ENCODE data around the gene MAPK11.

MAPK11 gene

DNA sequence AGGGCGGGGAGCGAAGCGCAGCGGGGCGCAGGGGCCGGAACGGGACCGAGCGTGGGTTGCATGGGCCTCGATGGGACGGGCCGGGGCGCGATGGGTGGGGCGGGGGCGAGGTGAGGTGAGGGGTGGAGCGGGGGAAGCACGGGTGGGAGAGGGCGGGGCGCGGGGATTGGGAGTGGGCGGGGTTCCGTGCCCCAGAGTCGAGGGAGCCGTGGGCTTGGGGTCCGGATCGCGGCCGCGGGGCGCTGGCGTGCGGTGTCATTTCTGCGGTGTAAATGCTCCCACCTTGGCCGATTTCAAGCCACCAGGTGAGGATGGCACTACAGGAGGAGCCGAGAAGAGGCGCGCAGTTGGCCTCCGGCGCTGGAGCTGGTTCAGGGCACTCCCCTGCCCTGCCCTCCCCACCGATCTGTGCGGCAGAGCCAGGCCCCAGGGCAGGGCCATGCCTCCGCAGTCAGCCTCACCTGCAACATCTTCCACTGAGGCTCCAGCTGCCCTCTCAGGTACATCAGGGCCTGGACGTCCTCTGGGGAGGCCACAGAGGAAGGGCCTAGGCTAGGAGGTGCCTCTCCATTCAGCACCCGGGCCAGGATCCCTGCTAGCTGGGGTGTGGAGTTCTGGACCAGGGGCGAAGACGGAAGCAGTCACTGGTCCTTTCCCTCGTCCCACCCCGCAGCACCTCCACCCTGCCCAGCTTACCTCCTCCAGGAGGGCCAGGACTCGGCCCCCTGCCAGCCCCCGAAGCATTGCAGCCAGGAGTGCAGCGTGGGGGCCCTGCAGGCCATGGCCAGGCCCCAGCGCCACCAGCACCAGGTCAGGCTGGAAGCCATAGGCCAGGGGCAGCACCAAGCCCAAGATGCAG, 24.7 kb downstream of the MAPK11 start:
- no peaks in the 10 kb centered on the region for H3K9me3 ChIP-seq (ENCODE audit: insufficient read depth, low read length)
- H4K20me1 ChIP-seq (ENCODE audit: insufficient read depth, low read length): no peaks in the 10 kb centered on the region
- peak overlapping the region; percentile 66 for H3K27ac ChIP-seq (ENCODE audit: low read length)
- no peaks in the 10 kb centered on the region for H3K27me3 ChIP-seq (ENCODE audit: low read depth, low read length)
- peaks cover 49% of the 10 kb centered on the region for H3K79me2 ChIP-seq (ENCODE audit: low read length)
- peak overlapping the region; percentile 82 for H3K9ac ChIP-seq (ENCODE audit: low read length)
- TF ChIP-seq EZH2phosphoT487 (IDR thresholded peaks at IDR 0.05; ENCODE audit: low read depth): no peak
- TF ChIP-seq, protein P1, sequence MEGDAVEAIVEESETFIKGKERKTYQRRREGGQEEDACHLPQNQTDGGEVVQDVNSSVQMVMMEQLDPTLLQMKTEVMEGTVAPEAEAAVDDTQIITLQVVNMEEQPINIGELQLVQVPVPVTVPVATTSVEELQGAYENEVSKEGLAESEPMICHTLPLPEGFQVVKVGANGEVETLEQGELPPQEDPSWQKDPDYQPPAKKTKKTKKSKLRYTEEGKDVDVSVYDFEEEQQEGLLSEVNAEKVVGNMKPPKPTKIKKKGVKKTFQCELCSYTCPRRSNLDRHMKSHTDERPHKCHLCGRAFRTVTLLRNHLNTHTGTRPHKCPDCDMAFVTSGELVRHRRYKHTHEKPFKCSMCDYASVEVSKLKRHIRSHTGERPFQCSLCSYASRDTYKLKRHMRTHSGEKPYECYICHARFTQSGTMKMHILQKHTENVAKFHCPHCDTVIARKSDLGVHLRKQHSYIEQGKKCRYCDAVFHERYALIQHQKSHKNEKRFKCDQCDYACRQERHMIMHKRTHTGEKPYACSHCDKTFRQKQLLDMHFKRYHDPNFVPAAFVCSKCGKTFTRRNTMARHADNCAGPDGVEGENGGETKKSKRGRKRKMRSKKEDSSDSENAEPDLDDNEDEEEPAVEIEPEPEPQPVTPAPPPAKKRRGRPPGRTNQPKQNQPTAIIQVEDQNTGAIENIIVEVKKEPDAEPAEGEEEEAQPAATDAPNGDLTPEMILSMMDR (IDR thresholded peaks at IDR 0.05; ENCODE audit: low read depth, low read length): no peak
- H3K4me3 ChIP-seq (ENCODE audit: low read length): peak overlapping the region; percentile 91
- peaks cover 3% of the 10 kb centered on the region for H3K36me3 ChIP-seq (replicated peaks; ENCODE audit: low read depth, low read length)
- H3K4me1 ChIP-seq (ENCODE audit: low read length): peaks cover 20% of the 10 kb centered on the region
- H2AFZ ChIP-seq (ENCODE audit: low read depth, low read length): no peak overlapping the region
- peak overlapping the region; percentile 93 for H3K4me2 ChIP-seq (ENCODE audit: low read length)

DNA sequence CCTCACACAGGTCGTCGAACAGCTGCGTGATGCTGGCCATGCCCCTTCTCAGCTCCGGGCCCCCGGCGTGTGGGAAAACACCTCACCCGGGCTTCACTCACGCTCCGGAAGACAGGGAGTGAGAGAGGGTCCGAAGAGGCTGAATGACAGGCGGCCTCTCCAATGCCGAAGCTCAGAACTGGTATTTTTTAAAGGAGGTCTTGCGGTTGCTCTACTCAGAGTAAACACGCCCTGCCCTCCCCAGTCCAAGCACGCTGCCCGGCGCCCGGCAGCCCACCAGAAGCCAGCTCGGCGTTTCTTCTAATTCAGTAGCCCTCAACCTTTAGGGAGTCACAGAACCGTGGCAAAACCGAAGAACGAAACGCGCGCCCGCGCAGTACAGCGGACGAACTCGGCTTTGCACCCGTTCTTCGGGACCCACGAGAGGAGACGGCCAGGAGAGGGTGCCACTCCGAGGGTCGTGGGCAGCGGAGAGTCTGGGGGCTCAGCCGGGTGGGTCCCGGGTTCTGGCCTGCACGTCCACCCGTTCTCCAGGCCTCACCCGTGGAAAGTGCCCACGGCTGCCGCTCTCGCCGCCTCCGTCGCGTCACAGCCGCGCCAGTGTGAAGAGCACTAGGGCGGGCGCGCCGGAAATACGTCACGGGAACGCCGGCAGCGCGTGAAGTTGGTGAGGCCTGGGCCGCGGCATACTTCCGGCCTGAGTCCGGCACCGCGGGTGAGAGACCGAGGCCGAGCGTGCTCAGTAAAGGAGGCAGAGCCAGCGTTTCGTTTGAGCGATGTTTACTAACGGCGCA, 25.6 kb downstream of the MAPK11 start, which contains the start of gene TUBGCP6:
TUBGCP6 (minus strand) TSS at position 604 of the 794 bp plus-strand sequence; CDS start at position 40, 564 bp downstream.
- TF ChIP-seq, protein P1 (IDR thresholded peaks at IDR 0.05; ENCODE audit: low read depth, low read length): no peak
- TF ChIP-seq EZH2phosphoT487 (IDR thresholded peaks at IDR 0.05; ENCODE audit: low read depth): no peak
- Histone ChIP-seq H3K9me3 (ENCODE audit: insufficient read depth, low read length) (no peaks in the 10 kb centered on the region), H3K9ac (ENCODE audit: low read length) (peak within 1 kb of the TSS; percentile 82), H4K20me1 (ENCODE audit: insufficient read depth, low read length) (no peaks in the 10 kb centered on the region), H3K4me3 (ENCODE audit: low read length) (peak within 1 kb of the TSS; percentile 91), H3K27me3 (ENCODE audit: low read depth, low read length) (no peaks in the 10 kb centered on the region), H3K4me1 (ENCODE audit: low read length) (peaks cover 15% of the 10 kb centered on the region), H3K36me3 (replicated peaks; ENCODE audit: low read depth, low read length) (peaks cover 3% of the 10 kb centered on the region), H3K79me2 (ENCODE audit: low read length) (peaks cover 58% of the 10 kb centered on the region), H2AFZ (ENCODE audit: low read depth, low read length) (peak within 1 kb of the TSS; percentile 51; the same call in 1 of the 2 replicates), H3K27ac (ENCODE audit: low read length) (peak within 1 kb of the TSS; percentile 66), H3K4me2 (ENCODE audit: low read length) (peak within 1 kb of the TSS; percentile 99)

DNA sequence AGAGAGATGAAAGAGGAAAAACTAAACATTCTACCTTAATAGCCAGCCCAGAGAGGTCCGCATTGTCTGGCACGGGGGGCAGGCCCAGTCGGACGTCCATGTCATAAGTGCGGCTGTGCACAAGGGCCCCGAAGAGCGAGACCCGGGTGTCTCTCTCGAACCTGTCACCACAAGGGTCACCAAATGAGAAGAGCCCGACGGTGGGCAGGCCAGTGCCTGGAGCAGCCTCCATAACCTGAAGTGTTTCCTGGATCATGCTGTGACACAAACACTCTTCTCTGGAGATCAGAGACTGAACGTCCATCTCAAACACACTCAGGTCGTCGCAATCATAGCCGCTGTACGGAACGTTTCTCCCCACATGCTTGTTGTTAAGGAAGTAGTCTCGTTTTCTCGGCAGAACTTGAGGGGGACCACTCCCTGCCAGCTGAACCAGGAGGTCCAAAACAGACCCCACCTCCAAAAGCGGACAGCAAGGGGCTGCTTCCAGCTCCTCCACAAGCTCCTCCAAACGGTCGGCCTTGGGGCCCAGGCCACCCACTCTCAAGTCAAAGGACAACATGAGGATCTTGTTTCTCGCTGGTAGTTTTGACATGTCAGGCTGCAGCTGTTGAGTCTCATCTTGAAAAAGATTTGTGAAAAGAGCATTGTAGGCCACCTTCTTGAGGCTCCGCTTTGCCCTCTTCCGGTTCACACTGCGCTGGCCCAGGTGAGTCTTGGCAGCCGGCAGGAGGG, 26.3 kb downstream of the MAPK11 start:
- Histone ChIP-seq H3K4me1 (ENCODE audit: low read length) (peaks cover 15% of the 10 kb centered on the region), H3K27me3 (ENCODE audit: low read depth, low read length) (no peaks in the 10 kb centered on the region), H3K9me3 (ENCODE audit: insufficient read depth, low read length) (no peaks in the 10 kb centered on the region), H3K9ac (ENCODE audit: low read length) (peak overlapping the region; percentile 82), H2AFZ (ENCODE audit: low read depth, low read length) (no peak overlapping the region), H3K4me3 (ENCODE audit: low read length) (peak overlapping the region; percentile 91), H3K27ac (ENCODE audit: low read length) (peak overlapping the region; percentile 66), H3K79me2 (ENCODE audit: low read length) (peaks cover 59% of the 10 kb centered on the region), H3K36me3 (replicated peaks; ENCODE audit: low read depth, low read length) (peaks cover 3% of the 10 kb centered on the region), H4K20me1 (ENCODE audit: insufficient read depth, low read length) (no peaks in the 10 kb centered on the region), H3K4me2 (ENCODE audit: low read length) (peak overlapping the region; percentile 99)
- TF ChIP-seq EZH2phosphoT487 (IDR thresholded peaks at IDR 0.05; ENCODE audit: low read depth): no peak
- TF ChIP-seq, protein P1 (IDR thresholded peaks at IDR 0.05; ENCODE audit: low read depth, low read length): no peak

Data from OCI-LY3 (cell line).